Measurements from ENCODE around the gene G6PC2.
"Not testable (repeated sequence)": the region's sequence is repeated elsewhere in the genome, so short reads cannot be mapped to it uniquely, and the experiment has no call there.

Gene G6PC2

GRCh38 chr2:168901003-168901402 lies at the start of gene G6PC2:
G6PC2 (plus strand) TSS chr2:168901291; CDS start chr2:168901332, 41 bp downstream.
- no peak for DNase-seq

GRCh38 chr2:168851674-168852320 lies 49.3 kb upstream of the G6PC2 start:
- DNase-seq, result peak; percentile 89

GRCh38 chr2:168852481-168852880 lies 48.6 kb upstream of the G6PC2 start:
- DNase-seq, result no peak

- no peak for DNase-seq
These were observed 47.6 kb upstream of the G6PC2 start for GRCh38 chr2:168853471-168853870.

GRCh38 chr2:168854651-168855050 lies 46.4 kb upstream of the G6PC2 start:
- no peak for DNase-seq

- no peak for DNase-seq
These were observed 45.5 kb upstream of the G6PC2 start for GRCh38 chr2:168855601-168856000.

GRCh38 chr2:168858146-168858545 lies 42.9 kb upstream of the G6PC2 start:
- DNase-seq, result no peak

- DNase-seq, result not testable (repeated sequence)
These were observed 33.9 kb upstream of the G6PC2 start for GRCh38 chr2:168867164-168867563.

GRCh38 chr2:168870369-168870768 lies 30.7 kb upstream of the G6PC2 start:
- not testable (repeated sequence) for DNase-seq

- DNase-seq, result not testable (repeated sequence)
These were observed 30.3 kb upstream of the G6PC2 start for GRCh38 chr2:168870824-168871223.

- no peak for DNase-seq
These were observed 26.6 kb upstream of the G6PC2 start for GRCh38 chr2:168874368-168875054.

- DNase-seq, result not testable (repeated sequence)
These were observed 18.9 kb upstream of the G6PC2 start for GRCh38 chr2:168882163-168882562.

- DNase-seq, result peak; percentile 35
These were observed 16.1 kb upstream of the G6PC2 start for GRCh38 chr2:168884975-168885374.

GRCh38 chr2:168889635-168890005 lies 11.5 kb upstream of the G6PC2 start:
- DNase-seq, result no peak

- DNase-seq, result peak; percentile 91
These were observed 10.9 kb upstream of the G6PC2 start, which contains the start of gene SPC25 for GRCh38 chr2:168890006-168890782. SPC25 (minus strand) TSS chr2:168890430; CDS start chr2:168889519, 911 bp downstream.

- no peak for DNase-seq
These were observed 8.8 kb upstream of the G6PC2 start for GRCh38 chr2:168892327-168892726.

- no peak for DNase-seq
These were observed 7.0 kb upstream of the G6PC2 start for GRCh38 chr2:168894101-168894500.

- no peak for DNase-seq
These were observed 6.4 kb upstream of the G6PC2 start for GRCh38 chr2:168894720-168895119.

GRCh38 chr2:168895771-168896170 lies 5.3 kb upstream of the G6PC2 start:
- DNase-seq, result no peak

GRCh38 chr2:168896783-168897182 lies 4.3 kb upstream of the G6PC2 start:
- no peak for DNase-seq

- DNase-seq, result no peak
These were observed 3.6 kb upstream of the G6PC2 start for GRCh38 chr2:168897449-168897848.

- no peak for DNase-seq
These were observed 2.8 kb downstream of the G6PC2 start for GRCh38 chr2:168903888-168904287.

- DNase-seq, result no peak
These were observed 3.3 kb downstream of the G6PC2 start for GRCh38 chr2:168904358-168904757.

All from NCI-H226 (cell line).